Smooth muscle cell (in vitro differentiated cells): Measurements from ENCODE around the gene CARD14. TPM values are rescaled to one million over a fixed set of nuclear protein-coding genes. Genes with fewer than 3 reads are reported as not detected.

Source experiments
- DNase-seq: peaks from one replicate; lab custom pipeline; 2025; ENCODE audit not compliant: unreplicated experiment; lab: John Stamatoyannopoulos, UW
- H2AFZ ChIP-seq: fragments of 200-600 bp; sonication (generic); 2 replicates; pipeline ENCODE4 v1.6.0; 2016; ENCODE audit warnings: antibody characterized with exemption, low read depth, mild to moderate bottlenecking
- H3F3A ChIP-seq: fragments of 200-600 bp; sonication (generic); 2 replicates; pipeline ENCODE4 v1.6.0; 2017; ENCODE audit warnings: antibody characterized with exemption, low read depth
- H3K27ac ChIP-seq: fragments of 200-600 bp; sonication (generic); 2 replicates; pipeline ENCODE4 v1.5.1; 2016; ENCODE audit warnings: low read depth, mild to moderate bottlenecking
- H3K27me3 ChIP-seq: fragments of 200-600 bp; sonication (generic); 2 replicates; pipeline ENCODE4 v1.6.1; 2016; ENCODE audit warnings: low read depth, mild to moderate bottlenecking
- H3K36me3 ChIP-seq: fragments of 200-600 bp; sonication (generic); 2 replicates; pipeline ENCODE4 v1.5.1; 2016; ENCODE audit warnings: low read depth
- H3K4me1 ChIP-seq: fragments of 200-600 bp; sonication (generic); 2 replicates; pipeline ENCODE4 v1.5.1; 2016; ENCODE audit warnings: low read depth
- H3K4me2 ChIP-seq: fragments of 200-600 bp; sonication (generic); 2 replicates; pipeline ENCODE4 v1.6.0; 2016; ENCODE audit warnings: mild to moderate bottlenecking
- H3K4me3 ChIP-seq: fragments of 200-600 bp; sonication (generic); 2 replicates; pipeline ENCODE4 v1.5.1; 2016; ENCODE audit warnings: mild to moderate bottlenecking
- H3K79me2 ChIP-seq: fragments of 200-600 bp; sonication (generic); 2 replicates; pipeline ENCODE4 v1.6.0; 2016; ENCODE audit warnings: low read depth, mild to moderate bottlenecking
- H3K9ac ChIP-seq: fragments of 200-600 bp; sonication (generic); 2 replicates; pipeline ENCODE4 v1.6.0; 2016; ENCODE audit warnings: low read depth
- H3K9me3 ChIP-seq: fragments of 200-600 bp; sonication (generic); replicated peaks from 2 replicates; pipeline ENCODE4 v1.5.1; 2016; ENCODE audit warnings: low read depth
- H4K20me1 ChIP-seq: fragments of 200-600 bp; sonication (generic); 2 replicates; pipeline ENCODE4 v1.6.0; 2016; ENCODE audit warnings: low read depth
- WGBS: methylation state at CpG from one replicate; pipeline ENCODE4 v1.1.7; 2016; ENCODE audit warnings: low lambda C conversion rate; 5-methylcytosine and 5-hydroxymethylcytosine counted together
- polyA plus RNA-seq: library from polyadenylated mRNA; unstranded; fragments of >200 nt; fragmentation: Nextera tagmentation; extraction: Ambion mirVana; gene quantifications from 2 replicates; pipeline ENCODE4 v1.2.1, GENCODE V29; 2016
- total RNA-seq: library from RNA; depleted of rRNA; stranded (reverse); fragments of >200 nt; gene quantifications from 2 replicates; pipeline ENCODE4 v1.2.3, GENCODE V29; 2014
- TF ChIP-seq, protein P1 (sequence below): fragments of 200-600 bp; sonication (generic); IDR thresholded peaks from 2 replicates; pipeline ENCODE4 v1.5.1; 2017; ENCODE audit warnings: borderline replicate concordance, mild to moderate bottlenecking, antibody characterized with exemption; ENCODE audit not compliant: insufficient read depth, poor library complexity, severe bottlenecking

The CARD14 gene
- total and polyA plus RNA-seq, 2 experiments from 2014 or later: 1.0 to 1.8 TPM

DNA sequence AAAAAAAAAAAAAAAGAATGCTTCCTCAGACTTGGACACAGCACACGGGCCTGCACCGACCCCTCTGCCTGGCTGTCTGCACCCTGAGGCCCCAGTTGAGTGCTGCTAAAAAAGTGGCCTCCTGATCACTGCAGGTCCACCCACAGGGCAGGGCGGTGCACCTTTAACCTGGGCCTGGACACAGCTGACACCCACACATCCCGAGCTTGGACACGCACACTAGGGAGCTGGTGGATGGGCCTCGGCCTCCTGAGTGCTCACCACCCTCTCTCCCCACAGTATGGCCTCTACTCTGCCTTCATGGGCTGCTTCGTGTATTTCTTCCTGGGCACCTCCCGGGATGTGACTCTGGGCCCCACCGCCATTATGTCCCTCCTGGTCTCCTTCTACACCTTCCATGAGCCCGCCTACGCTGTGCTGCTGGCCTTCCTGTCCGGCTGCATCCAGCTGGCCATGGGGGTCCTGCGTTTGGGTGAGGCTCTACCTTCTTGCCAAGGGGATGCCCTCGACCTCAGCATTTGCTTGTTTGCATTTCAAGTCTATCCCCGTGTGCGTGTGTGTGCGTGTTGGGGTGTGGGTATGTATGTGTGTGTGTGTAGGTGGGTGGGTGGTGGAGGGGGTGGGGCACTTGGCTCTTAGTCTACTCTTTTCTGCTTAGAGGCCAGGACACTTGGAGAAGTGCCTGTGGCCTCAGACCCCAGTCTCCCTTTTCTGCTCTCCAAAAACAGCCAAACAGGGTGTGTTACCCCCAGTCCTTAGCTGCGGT is 52.7 kb downstream of the CARD14 start:
- Histone ChIP-seq H3K27me3 (no peaks in the 10 kb centered on the region), H3K4me1 (peaks cover 7% of the 10 kb centered on the region), H3K4me3 (no peak overlapping the region), H4K20me1 (peaks cover 13% of the 10 kb centered on the region), H3K9ac (no peak overlapping the region), H3K36me3 (no peaks in the 10 kb centered on the region), H3F3A (no peaks in the 10 kb centered on the region), H3K9me3 (no peaks in the 10 kb centered on the region), H3K4me2 (no peak overlapping the region), H3K27ac (no peak overlapping the region), H2AFZ (no peak overlapping the region), H3K79me2 (peaks cover 8% of the 10 kb centered on the region)
- WGBS: 99% methylated on average over 17 of the region's 18 CpGs
- TF ChIP-seq, protein P1, sequence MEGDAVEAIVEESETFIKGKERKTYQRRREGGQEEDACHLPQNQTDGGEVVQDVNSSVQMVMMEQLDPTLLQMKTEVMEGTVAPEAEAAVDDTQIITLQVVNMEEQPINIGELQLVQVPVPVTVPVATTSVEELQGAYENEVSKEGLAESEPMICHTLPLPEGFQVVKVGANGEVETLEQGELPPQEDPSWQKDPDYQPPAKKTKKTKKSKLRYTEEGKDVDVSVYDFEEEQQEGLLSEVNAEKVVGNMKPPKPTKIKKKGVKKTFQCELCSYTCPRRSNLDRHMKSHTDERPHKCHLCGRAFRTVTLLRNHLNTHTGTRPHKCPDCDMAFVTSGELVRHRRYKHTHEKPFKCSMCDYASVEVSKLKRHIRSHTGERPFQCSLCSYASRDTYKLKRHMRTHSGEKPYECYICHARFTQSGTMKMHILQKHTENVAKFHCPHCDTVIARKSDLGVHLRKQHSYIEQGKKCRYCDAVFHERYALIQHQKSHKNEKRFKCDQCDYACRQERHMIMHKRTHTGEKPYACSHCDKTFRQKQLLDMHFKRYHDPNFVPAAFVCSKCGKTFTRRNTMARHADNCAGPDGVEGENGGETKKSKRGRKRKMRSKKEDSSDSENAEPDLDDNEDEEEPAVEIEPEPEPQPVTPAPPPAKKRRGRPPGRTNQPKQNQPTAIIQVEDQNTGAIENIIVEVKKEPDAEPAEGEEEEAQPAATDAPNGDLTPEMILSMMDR: no peak
- no peak for DNase-seq

DNA sequence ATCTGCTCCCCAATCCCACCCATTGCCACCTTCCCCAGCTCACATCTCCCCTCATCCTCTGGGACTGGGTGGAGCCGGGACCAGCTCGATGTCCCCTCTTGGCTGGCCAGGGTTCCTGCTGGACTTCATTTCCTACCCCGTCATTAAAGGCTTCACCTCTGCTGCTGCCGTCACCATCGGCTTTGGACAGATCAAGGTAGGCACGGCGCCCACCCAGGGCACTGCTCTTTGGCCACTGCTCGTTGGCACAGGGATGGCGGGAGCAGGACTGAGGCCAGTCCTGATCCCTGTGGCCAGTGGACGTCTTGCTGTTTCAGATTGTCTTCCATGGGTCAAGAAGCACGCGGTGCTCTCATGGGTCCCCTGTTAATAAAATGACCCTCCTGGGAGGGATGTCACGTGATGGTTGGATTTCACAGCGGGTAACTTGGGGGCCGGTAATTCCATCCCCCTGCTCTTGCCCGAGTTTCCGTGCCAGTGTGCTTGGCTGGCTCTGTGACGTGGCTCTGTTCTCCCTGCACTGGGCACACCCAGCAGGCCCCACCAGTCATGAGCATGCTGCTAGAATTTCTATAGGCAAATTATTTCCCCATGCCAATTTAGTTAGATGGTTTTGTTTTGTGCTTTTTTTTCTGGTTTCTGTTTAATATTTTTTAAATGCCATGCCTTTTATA is 53.4 kb downstream of the CARD14 start:
- peaks cover 5% of the 10 kb centered on the region for H4K20me1 ChIP-seq
- TF ChIP-seq, protein P1: no peak
- no peak for DNase-seq
- no peaks in the 10 kb centered on the region for H3K36me3 ChIP-seq
- H3K4me1 ChIP-seq: peaks cover 7% of the 10 kb centered on the region
- no peak overlapping the region for H2AFZ ChIP-seq
- H3K79me2 ChIP-seq: peaks cover 5% of the 10 kb centered on the region
- H3K4me3 ChIP-seq: no peak overlapping the region
- no peaks in the 10 kb centered on the region for H3F3A ChIP-seq
- no peak overlapping the region for H3K27ac ChIP-seq
- H3K27me3 ChIP-seq: no peaks in the 10 kb centered on the region
- no peak overlapping the region for H3K9ac ChIP-seq
- 99% methylated on average over 18 of the region's 18 CpGs for WGBS
- H3K4me2 ChIP-seq: no peak overlapping the region
- H3K9me3 ChIP-seq: no peaks in the 10 kb centered on the region

DNA sequence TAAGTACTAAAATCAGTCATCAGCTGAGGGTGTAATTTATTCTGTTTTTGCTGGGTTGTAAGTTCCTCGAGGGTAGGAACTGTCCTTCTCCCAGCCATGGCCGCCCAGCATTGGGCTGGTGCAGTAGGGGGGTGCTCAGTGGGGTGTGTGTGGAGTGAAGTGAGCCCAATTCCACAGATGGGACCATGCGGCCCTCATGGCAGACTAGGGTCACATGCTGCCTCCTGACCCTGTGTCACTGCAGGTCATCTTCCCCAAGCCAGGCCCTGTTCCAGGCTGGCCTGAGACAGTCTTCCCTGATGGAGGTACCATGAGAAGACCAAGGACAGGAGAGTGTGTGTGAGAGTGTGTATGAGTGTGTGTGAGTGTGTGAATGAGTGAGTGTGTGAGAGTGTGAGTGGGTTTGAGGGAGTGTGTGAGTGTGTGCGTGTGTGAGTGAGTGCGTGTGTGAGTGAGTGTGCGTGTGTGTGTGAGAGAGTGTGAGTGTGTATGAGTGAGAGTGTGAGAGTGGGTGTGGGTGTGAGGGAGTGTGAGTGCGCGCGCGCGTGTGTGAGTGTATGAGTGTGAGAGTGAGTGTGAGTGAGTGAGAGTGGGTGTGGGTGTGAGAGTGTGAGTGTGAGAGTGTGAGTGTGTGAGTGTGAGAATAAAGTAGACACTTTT is 54.1 kb downstream of the CARD14 start:
- no peak overlapping the region for H2AFZ ChIP-seq
- no peak overlapping the region for H3K4me3 ChIP-seq
- no peaks in the 10 kb centered on the region for H3F3A ChIP-seq
- H3K27ac ChIP-seq: no peak overlapping the region
- H3K4me1 ChIP-seq: peaks cover 7% of the 10 kb centered on the region
- TF ChIP-seq, protein P1: no peak
- H3K4me2 ChIP-seq: no peak overlapping the region
- no peaks in the 10 kb centered on the region for H3K9me3 ChIP-seq
- WGBS: 98% methylated on average over 6 of the region's 11 CpGs
- H4K20me1 ChIP-seq: no peaks in the 10 kb centered on the region
- no peak overlapping the region for H3K9ac ChIP-seq
- no peaks in the 10 kb centered on the region for H3K27me3 ChIP-seq
- H3K36me3 ChIP-seq: no peaks in the 10 kb centered on the region
- H3K79me2 ChIP-seq: peaks cover 5% of the 10 kb centered on the region
- no peak for DNase-seq
